ENCODE measurements around the gene BICRA. TPM values are rescaled to one million over a fixed set of nuclear protein-coding genes. Genes with fewer than 3 reads are reported as not detected.
A peak's percentile ranks its signal among the peaks of the same experiment; 100 is the strongest.

BICRA gene
- total and polyA plus RNA-seq, 2 of the 8 experiments (the other 6 are each of a cell fraction or from before 2014, with no cell fraction given), result 1.5 to 29.2 TPM

DNA sequence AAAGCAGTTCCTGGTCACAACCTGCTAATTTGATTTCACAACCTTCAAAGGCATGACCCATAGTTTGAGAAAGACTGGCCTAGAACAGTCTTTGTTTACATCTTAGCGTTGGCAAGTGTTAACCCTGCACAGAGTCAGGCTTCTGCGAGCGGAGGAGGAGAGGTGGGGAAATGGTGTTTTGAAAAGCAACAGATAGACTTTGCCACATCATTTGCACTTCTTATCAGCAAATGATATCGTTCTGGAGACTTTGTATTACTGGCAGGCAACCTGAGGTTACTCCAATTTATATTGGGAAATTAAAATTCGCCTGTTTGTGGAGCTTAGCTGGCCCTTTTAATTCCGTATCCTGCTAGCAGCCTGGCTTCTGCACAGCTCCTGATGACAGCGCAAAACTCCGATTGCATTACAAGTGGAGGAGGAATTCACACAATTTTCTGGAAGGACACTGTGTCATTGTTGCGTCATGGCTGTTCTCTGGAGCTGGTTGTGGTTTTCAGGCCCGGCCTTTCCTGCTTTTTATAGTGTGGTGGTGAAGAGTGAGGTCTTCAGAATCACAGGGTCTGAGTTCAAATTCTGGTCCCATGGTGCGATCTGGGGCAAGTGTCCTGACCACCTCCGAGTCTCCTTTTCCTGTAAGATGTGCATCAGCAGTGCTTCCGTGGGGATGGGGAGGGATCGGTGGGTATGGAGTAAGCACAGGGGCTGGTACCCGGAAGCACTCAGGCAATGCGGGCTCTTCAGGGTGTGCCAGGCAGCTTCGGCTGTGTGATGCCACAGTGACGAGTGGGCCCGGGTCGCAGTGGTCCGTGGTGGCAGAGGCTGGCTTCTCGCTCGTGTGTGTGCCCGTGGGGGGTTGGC lies 55.2 kb downstream of the BICRA start:
- Histone ChIP-seq H3K23ac (ENCODE audit: insufficient read length) (no peak overlapping the region), H2AK5ac (ENCODE audit: low read depth, low read length) (no peak overlapping the region), H3K79me1 (ENCODE audit: low read depth, low read length) (peaks cover 25% of the 10 kb centered on the region), H2BK5ac (ENCODE audit: low read depth, low read length) (no peak overlapping the region), H3K4me2 (ENCODE audit: insufficient read depth in 1 of 2, low read depth in 2 of 2, low read length in 2 of 2) (no peak overlapping the region), H2BK20ac (ENCODE audit: low read length) (no peak overlapping the region), H4K8ac (ENCODE audit: extremely low read depth, insufficient read depth, low read length) (no peak overlapping the region), H3K4ac (replicated peaks; ENCODE audit: insufficient read length, low read depth, low read length) (no peak overlapping the region), H3K4me3 (ENCODE audit: extremely low read depth in 1 of 4, insufficient read depth in 2 of 4, low read depth in 3 of 4, low read length in 4 of 4) (no peak overlapping the region), H2BK120ac (replicated peaks; ENCODE audit: low read depth, low read length) (no peak overlapping the region), H3K18ac (ENCODE audit: extremely low read depth, low read length) (no peak overlapping the region), H2BK12ac (ENCODE audit: low read depth, low read length) (no peak overlapping the region), H3K14ac (ENCODE audit: insufficient read length) (no peak overlapping the region), H3K23me2 (ENCODE audit: low read depth, low read length) (no peaks in the 10 kb centered on the region; the same call in 1 of the 2 replicates), H3K4me1 (replicated peaks in 1 of 4; ENCODE audit: control insufficient read depth in 3 of 4, insufficient read depth in 4 of 4, low read length in 3 of 4) (peaks cover 0 to 6% (median under 1%) of the 10 kb centered on the region in 4 experiments; a peak in 2 of 7 replicates), H3K36me3 (ENCODE audit: control insufficient read depth in 2 of 4, insufficient read depth in 4 of 4, low read length in 3 of 4) (no peaks in the 10 kb centered on the region), H3K27ac (ENCODE audit: low read depth, low read length) (no peak overlapping the region), H4K91ac (replicated peaks; ENCODE audit: insufficient read length, low read length) (no peak overlapping the region), H4K5ac (ENCODE audit: insufficient read length, low read depth, low read length) (no peak overlapping the region), H4K20me1 (replicated peaks in 1 of 2; ENCODE audit: control insufficient read depth in 1 of 2, insufficient read depth in 2 of 2, low read length in 2 of 2) (peaks cover 10 to 13% of the 10 kb centered on the region in 2 experiments), H3K79me2 (ENCODE audit: control insufficient read depth in 1 of 2, insufficient read depth in 2 of 2, low read length in 2 of 2) (peaks cover 0 to 73% of the 10 kb centered on the region in 2 experiments; a peak in 2 of 4 replicates), H3K56ac (replicated peaks; ENCODE audit: insufficient read length, low read depth, low read length) (no peak overlapping the region), H2BK15ac (ENCODE audit: low read length) (no peak overlapping the region), H3K27me3 (replicated peaks in 1 of 4; ENCODE audit: control insufficient read depth in 3 of 4, extremely low read depth in 1 of 4, insufficient read depth in 3 of 4, low read length in 3 of 4) (no peaks in the 10 kb centered on the region), H3K9ac (replicated peaks in 1 of 4; ENCODE audit: extremely low read depth in 1 of 4, low read depth in 3 of 4, low read length in 3 of 4) (0 out of 7 replicates have a peak overlapping the region, but pooled peaks of 1 of the 4 experiments have one; percentile 6), H2AFZ (ENCODE audit: low read length) (no peak overlapping the region), H3K9me3 (ENCODE audit: insufficient read depth in 2 of 2, low read depth in 1 of 2, low read length in 1 of 2) (no peaks in the 10 kb centered on the region)
- no peak for DNase-seq (ENCODE audit: low read depth in 1 of 2, low spot score in 2 of 2)
- CTCF ChIA-PET (ENCODE audit: partially characterized antibody), result interaction anchor here (0.6 to 1.0 kb wide), 2 partner anchors 35 to 131 kb away, joined by 3 to 4 read pairs; no protein-coding TSS in a partner anchor
- WGBS, 2 experiments (ENCODE audit: extremely low coverage in 1 of 2, insufficient coverage in 1 of 2, insufficient read length in 1 of 2, insufficient replicate concordance in 2 of 2, low coverage in 1 of 2, low lambda C conversion rate in 2 of 2, missing lambda C conversion rate in 1 of 2), result 91% methylated on average over 24 of the region's 24 CpGs; no CpG with 5 or more reads in 1 of the 2 experiments
- FAIRE-seq, result no peak
- POLR2A ChIA-PET (ENCODE audit: partially characterized antibody), result no interaction called here
- TF ChIP-seq EP300 (IDR thresholded peaks at IDR 0.05; ENCODE audit: borderline replicate concordance in 1 of 2, low read depth in 2 of 2, low read length in 2 of 2) (no peak), KDM5A (IDR thresholded peaks at IDR 0.05; ENCODE audit: low read length) (no peak), SAP30 (IDR thresholded peaks at IDR 0.05; ENCODE audit: insufficient read depth, insufficient replicate concordance, low read length) (no peak), TAF7 (optimal IDR thresholded peaks at IDR 0.05; ENCODE audit: borderline replicate concordance, low read depth, low read length) (no peak), TAF1 (IDR thresholded peaks at IDR 0.05; ENCODE audit: low read depth, low read length) (no peak), CEBPB (IDR thresholded peaks at IDR 0.05; ENCODE audit: low read depth, low read length) (no peak), BACH1 (IDR thresholded peaks at IDR 0.05; ENCODE audit: low read length) (no peak), RXRA (IDR thresholded peaks at IDR 0.05; ENCODE audit: insufficient read depth, low read depth, low read length) (no peak), SRF (IDR thresholded peaks at IDR 0.05; ENCODE audit: low read depth, low read length) (no peak), KDM1A (IDR thresholded peaks at IDR 0.05; ENCODE audit: borderline replicate concordance, low read length) (no peak), RFX5 (IDR thresholded peaks at IDR 0.05; ENCODE audit: borderline replicate concordance, low read depth, low read length) (no peak), BCL11A (IDR thresholded peaks at IDR 0.05; ENCODE audit: low read depth in 2 of 2, low read length in 2 of 2) (no peak)

Data from H1 (cell line).